GM18907 (cell line): Measurements from ENCODE around the gene PDE5A.

Experiments used
- ATAC-seq: cut with Tn5 transposase; IDR thresholded peaks from one replicate; pipeline ENCODE4 v1.9.1; 2021; ENCODE audit warnings: mild to moderate bottlenecking, moderate library complexity; ENCODE audit not compliant: unreplicated experiment

The PDE5A gene

DNA sequence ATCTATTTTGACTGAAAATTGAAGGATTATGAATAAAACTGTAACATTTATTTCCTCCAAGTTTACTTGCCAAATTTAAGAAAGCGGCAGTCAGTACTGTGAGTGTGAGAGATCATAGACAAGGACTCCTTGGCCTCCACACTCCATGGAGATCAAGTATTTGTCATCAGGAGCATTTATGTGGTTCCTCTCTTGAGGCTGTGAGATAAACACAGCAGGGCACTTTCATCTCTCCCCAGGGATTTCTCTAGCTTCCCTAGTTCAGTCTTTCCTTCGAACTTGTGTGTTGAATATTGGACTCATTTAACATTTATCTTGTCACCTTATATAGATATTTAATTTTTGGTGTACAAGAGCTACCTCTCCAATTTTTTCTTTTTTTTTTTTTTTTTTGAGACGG is 40.8 kb downstream of the PDE5A start:
- ATAC-seq = no peak

- ATAC-seq = no peak
These were observed 42.8 kb downstream of the PDE5A start for GRCh38 chr4:119585771-119586170.

DNA sequence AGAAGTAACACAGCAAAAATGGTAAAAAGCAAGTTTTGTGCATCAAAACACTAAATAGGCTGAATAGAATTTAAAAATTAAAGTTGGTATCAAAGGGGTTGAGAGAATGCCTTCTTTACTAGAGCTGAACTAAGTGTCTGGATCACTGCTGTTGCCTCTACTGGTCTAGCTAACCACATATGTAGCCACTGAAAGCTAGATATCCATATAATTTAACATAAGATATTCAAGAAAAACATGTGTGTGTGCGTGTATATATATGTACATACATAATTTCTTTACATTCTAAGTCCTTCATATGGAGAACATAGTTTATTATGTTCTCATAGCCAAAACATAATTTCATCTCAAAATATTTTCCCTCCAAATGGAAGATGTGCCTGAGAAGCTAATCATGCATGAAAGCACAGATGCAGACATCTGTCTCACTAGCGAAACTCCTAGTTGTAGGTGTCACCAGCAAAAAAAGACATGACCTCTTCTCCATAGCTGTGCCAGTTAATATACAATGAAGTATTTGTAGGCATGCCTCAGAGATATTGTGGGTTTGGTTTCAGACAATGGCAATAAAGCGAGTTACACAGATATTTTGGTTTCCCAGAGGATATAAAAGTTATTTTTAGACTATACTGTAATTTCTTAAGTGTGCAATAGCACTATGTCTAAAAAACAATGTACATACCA is 47.3 kb downstream of the PDE5A start:
- ATAC-seq = no peak

- no peak for ATAC-seq
These were observed 48.3 kb downstream of the PDE5A start for GRCh38 chr4:119580293-119580692.

DNA sequence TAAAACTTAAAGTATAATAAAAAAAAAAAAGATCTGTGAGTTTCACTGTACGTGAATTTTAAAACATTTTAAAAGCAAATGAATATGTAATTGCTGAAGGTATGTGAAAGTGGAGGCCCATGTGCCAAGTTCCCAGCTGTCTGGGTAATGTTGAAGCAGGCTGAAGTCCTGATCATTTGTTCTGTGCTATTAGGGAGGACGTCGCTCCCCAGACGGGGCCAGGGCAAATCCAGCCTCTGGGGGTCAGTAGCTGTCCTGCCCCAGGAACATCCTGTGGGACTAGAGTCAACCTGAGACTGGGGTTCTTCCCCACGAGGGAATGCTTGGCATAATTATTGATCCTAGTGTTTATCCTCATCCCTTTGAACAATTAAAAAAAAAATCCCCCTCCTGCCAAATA is 48.8 kb downstream of the PDE5A start:
- ATAC-seq = no peak

GRCh38 chr4:119570401-119570800 is 58.2 kb downstream of the PDE5A start:
- no peak for ATAC-seq

GRCh38 chr4:119564106-119564505 is 64.5 kb downstream of the PDE5A start:
- ATAC-seq = no peak

DNA sequence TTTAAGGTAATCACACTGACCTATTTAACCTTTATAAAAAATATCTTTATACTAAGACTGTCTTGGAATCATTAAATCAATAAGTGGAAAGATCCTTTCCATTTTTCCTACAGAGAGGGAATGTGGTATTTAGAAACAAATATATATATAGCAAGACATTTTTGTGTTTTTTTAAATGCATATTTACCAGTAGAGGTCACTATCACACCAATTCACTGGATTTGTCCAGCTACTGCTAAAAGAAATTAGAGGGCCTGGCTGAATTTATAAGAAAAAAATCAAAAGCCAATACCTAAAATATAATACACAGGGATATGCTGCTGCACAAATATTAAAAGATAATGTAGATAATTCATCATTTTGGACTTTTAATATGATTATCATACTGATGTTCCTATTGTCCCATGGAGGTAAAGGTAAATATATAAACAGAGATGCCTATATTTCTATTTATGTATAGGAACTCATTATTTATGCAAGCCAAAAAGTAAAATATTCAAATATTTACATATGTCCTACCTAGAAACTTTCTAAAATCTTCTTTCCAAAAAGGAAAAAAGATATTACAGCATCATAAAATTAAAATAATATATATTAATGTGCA is 69.5 kb downstream of the PDE5A start:
- ATAC-seq = no peak

DNA sequence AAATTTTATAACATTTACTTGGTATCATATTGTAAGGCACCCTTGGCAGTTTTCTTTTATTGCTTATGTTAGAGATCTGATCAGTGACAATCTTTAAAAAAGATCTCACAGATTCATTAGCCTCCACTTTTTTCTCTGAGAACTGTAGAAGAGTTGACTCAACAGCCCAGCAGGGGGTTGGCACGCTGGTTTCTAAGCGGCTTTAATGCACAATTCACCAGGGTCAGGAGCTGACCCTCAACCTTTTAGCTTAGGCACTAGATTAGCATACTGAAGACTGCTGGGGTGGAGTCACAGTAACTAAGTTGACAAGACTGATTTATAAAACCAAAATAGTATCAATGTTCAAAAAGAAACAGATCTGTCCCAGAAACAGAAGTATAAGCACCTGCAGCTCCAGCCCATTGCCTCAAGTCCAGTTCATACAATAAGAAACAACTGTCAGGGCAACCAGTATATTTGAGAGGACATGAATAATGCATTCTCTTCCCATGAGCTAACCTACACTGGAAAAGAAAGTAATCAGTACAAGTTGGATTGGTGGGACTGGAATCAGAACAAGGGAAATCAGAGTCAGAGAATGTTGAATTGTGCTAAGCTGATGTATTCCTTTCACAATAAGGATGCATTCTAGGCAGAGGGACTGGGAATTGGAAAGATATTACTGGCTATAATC is 77.6 kb downstream of the PDE5A start:
- no peak for ATAC-seq

DNA sequence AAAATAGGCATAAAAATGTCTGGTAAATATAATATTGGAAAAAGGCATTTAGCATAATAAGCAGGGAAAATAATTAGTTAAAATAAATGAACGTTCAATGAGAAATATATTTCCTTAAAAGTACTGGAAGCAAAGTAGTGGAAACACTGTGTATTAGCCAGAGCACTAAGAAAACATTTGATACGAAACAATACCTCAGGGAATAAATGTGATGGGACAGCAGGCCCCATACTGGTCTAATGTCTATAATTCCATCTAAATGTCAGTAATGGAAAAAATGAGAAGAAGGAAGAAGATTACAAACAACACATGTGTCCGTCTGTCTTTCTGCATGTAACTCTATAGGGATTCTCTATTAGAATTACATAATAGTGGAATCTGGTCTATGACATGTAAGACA is 79.0 kb downstream of the PDE5A start:
- ATAC-seq = no peak

- no peak for ATAC-seq
These were observed 84.8 kb downstream of the PDE5A start for GRCh38 chr4:119543779-119544178.

DNA sequence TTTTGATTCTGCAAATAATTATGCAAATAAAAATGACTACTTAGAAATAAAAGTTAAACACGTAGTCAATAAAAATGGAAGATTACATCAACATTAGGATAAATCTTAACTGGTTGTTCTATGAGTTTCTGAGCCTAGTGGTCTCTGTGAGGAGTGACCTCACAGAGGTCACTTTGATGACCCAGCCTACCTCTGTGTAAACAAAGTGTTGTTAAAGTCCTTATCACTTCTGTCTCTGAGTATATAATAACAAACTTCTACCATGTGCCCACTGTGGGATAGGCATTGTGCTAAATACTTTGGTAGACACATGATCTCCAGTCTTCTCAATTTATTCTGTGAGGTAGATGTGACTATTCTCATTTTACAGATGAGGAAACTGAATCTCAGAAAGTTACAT is 85.4 kb downstream of the PDE5A start:
- ATAC-seq = no peak

DNA sequence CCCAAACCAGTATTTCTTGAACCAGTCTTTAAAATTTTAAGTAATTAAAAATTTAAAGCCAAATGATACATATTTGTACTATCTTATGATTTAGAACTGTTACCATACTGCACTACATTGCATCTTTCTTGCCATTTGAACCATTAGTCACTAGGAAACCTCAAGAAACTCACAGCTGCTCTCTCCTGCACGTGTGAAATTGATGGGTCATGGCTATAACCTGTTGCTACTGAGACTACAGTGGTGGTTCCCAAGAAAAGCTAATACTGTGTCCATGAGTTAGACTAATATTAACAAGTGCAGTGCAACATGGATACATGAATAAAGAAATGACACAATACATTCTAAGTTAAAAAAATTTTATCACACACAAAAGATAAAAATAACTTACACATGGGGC is 88.4 kb downstream of the PDE5A start:
- no peak for ATAC-seq

GRCh38 chr4:119537586-119537985 is 91.0 kb downstream of the PDE5A start:
- no peak for ATAC-seq

GRCh38 chr4:119536572-119537528 is 91.8 kb downstream of the PDE5A start:
- ATAC-seq = no peak

- no peak for ATAC-seq
These were observed 96.3 kb downstream of the PDE5A start for GRCh38 chr4:119532319-119532718.

DNA sequence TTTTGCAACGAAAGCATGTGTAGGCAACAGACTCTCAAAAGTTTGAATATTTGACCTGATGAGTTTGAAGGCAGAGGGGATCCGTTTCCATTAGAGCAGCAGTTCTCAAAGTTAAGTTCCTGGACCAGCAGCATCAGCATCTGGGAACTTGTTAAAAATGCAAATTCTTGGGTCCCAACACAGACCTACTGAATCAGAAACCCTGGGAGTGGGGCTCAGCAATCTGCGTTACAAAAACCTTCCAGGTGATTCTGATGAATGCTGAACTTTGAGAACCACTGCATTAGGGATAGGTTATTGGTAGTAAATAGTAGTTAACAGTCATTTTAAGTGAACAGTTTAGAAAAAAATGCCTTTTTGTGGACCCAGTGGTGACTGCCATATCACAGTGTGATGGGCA is 98.8 kb downstream of the PDE5A start:
- no peak for ATAC-seq

GRCh38 chr4:119526786-119527550 is 101.6 kb downstream of the PDE5A start:
- ATAC-seq = no peak

- no peak for ATAC-seq
These were observed 102.6 kb downstream of the PDE5A start for GRCh38 chr4:119525771-119526712.
